Hair follicular keratinocyte (primary cell): ENCODE data around the gene SEC22C. TPM values are rescaled to one million over a fixed set of nuclear protein-coding genes. Genes with fewer than 3 reads are reported as not detected.

Experiments
- total RNA-seq: library from RNA; depleted of rRNA; stranded (reverse); fragments of >200 nt; gene quantifications from 2 replicates; pipeline ENCODE4 v1.2.3, GENCODE V29; 2015

SEC22C gene
- 75.3 and 86.5 TPM in 2 replicates for total RNA-seq

DNA sequence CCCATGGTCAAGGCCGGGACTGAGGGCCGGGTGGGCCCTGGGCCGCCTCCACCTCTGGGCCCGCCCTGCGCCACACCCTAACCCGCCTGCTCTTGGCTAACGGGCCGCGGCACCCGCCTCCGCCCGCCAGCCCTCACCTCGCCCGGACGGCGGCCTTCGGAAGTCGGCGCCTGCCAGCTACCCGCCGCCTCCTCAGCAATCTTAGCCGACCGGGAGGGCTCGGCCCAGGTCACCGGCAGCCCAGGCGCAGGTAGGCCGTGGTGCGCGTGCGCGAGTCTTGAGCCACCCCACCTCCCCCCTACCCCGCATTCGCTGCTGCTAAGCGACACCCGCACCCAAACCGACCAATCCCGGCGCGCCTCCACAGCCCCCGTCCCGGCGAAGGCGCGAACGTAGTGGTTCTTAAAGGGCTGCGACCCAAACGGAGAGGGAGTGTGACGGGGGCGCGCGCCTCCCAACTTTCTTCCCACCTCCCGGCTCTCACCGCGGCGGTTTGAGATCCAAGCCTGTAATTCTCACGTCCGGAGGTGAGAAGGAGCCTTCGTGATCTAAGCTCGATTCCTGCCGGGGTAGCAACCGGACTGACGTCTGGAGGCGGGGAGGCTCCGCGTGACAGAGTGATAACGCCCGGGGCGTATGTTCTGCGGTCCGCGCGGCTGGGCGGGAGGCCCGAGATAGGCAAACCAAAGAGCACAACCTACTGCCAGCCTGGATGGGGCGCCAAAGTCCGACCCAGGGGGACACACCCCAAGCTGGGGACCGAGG lies at the start of gene SEC22C:
TSS of gene SEC22C (minus strand) at position 259 of the 765 bp plus-strand sequence. CDS start 12,921 bp downstream, outside the sequence.

GRCh38 chr3:42600111-42600957 lies 18.6 kb upstream of the SEC22C start, which contains the start of gene NKTR:
Gene NKTR, plus strand, starts transcription at chr3:42600686. Its CDS starts 321 bp downstream, at chr3:42601007.

GRCh38 chr3:42502429-42503250 lies 79.1 kb downstream of the SEC22C start, which contains the start of gene VIPR1:
Gene VIPR1, plus strand, starts transcription at chr3:42502643. Its CDS starts 93 bp downstream, at chr3:42502736.

Other genes starting within 250 kb of the SEC22C start
- gene LYZL4, start 171.4 kb downstream of the SEC22C start, total RNA-seq = not detected in 2 replicates
- 1.5 and 3.7 TPM in 2 replicates for gene VIPR1, start 79.3 kb downstream of the SEC22C start, total RNA-seq
- 32.3 and 49.1 TPM in 2 replicates for gene SS18L2, start 8.9 kb upstream of the SEC22C start, total RNA-seq
- 9.2 and 15.5 TPM in 2 replicates for gene NKTR, start 18.7 kb upstream of the SEC22C start, total RNA-seq
- gene ZBTB47, start 71.7 kb upstream of the SEC22C start, total RNA-seq = 7.3 and 10.5 TPM in 2 replicates
- not detected in 2 replicates for gene KLHL40, start 103.6 kb upstream of the SEC22C start, total RNA-seq
- not detected in 2 replicates for gene HHATL, start 120.8 kb upstream of the SEC22C start, total RNA-seq
- gene CCDC13, start 191.3 kb upstream of the SEC22C start, total RNA-seq = 0.19 and 0.78 TPM in 2 replicates
- gene HIGD1A, start 222.5 kb upstream of the SEC22C start, total RNA-seq = 192 and 207 TPM in 2 replicates
- gene ACKR2, start 227.5 kb upstream of the SEC22C start, total RNA-seq = 0.08 TPM in 1 of 2 replicates, not detected in the other